Eye (tissue), 1 donor: ENCODE measurements around the gene TERT.
"Not testable (repeated sequence)": the region's sequence is repeated elsewhere in the genome, so short reads cannot be mapped to it uniquely, and the experiment has no call there.

Experiments used
- DNase-seq: peaks from one replicate; pipeline ENCODE4 v3.0.0-alpha.2; 2015

TERT gene

DNA sequence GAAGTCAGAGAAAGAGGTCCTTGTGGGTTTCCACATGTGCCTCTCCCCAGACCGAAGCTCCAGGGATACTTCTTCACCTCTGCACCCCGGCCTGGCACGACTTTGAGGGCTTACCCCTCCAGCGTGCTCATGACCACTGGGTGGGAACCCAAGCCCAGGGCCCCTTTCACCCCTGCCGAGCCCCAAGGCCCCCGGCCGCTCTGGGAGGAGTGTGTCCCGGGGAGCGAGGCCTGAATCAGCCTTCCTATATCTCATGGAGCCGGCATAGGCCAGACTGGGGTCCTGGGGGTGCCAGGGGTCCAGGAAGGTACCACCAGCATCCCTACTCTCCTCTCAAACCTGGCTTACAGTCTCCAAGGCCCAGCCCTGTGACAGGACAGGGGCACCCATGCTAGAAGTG is 17.1 kb downstream of the TERT start:
- DNase-seq = no peak

DNA sequence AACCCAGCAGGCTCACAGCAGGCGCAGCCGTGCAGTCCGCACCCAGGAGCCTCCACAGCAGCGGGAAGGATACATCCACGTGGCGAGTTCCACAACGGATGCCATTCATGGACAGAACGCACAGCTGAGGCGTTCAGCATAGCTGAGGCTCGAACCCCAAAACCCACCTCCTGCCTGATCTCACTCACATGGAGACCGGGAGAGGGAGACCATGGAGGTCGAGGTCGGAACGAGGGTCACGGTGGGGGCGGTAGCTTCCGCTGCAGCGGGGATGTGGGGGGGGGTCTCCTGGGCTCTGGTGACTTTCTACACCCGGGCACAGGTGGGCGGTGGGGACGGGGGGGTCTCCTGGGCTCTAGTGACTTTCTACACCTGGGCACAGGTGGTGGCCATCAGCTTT is 17.5 kb downstream of the TERT start:
- DNase-seq = no peak

DNA sequence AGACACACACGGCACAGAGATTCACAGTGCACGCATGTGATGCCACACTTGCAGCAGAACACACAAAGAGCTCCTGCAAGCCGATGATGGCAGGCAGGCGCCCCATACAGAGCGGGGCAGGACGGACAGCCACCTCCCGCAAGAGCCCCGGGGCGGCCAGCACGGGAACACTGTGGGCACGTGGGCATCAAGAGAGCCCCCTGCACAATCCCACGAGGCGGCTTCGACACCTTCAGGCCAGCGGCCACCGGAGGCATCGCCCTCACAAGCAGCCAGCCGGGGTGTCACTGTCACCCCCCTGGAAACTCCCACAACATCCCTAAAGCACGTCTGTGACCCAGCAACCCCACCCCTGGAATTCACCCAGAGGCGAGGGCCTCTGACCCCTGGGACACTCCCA is 17.9 kb downstream of the TERT start:
- DNase-seq = no peak

DNA sequence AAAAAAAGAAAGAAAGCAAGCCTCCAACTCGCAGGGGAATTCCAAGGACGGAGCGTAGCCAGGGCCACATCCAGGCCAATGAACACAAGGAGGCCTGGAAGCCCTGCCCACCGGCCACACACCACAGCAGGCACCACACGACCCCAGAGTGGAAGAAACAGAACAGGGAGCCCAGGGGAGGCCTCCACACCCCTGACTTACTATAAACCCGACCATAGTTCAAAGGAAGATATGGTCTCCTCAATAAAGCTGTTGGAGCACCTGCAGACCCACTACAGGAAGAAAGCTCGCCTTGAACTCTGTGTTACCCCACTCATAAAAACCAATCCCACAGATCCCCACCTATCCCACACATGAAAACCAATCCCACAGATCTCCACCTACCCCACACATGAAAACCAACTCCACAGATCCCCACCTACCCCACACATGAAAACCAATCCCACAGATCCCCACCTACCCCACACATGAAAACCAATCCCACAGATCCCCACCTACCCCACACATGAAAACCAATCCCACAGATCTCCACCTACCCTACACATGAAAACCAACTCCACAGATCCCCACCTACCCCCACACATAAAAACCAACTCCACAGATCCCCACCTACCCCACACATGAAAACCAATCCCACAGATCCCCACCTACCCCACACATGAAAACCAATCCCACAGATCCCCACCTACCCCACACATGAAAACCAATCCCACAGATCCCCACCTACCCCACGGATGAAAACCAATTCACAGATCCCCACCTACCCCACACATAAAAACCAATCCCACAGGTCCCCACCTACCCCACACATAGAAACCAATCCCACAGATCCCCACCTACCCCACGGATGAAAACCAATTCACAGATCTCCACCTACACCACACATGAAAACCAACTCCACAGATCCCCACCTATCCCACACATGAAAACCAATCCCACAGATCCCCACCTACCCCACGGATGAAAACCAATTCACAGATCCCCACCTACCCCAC is 19.2 kb downstream of the TERT start:
- not testable (repeated sequence) for DNase-seq

DNA sequence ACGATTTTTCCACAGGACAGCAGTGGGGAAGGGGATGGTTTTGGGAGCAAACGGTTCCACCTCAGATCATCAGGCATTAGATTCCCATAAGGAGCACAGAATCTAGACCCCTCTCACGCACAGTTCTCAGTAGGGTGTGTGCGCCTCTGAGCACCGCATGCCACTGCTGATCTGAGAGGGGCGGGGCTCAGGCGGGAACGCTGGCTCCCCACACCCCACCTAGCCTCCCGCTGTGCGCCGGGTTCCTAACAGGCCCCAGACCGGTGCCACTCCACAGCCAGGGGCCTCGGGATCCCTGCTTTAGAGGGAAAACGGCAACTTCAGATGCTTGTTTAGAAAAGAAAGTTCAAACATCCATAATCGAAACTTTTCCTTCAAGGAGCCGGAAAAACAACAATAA is 20.4 kb downstream of the TERT start:
- no peak for DNase-seq

DNA sequence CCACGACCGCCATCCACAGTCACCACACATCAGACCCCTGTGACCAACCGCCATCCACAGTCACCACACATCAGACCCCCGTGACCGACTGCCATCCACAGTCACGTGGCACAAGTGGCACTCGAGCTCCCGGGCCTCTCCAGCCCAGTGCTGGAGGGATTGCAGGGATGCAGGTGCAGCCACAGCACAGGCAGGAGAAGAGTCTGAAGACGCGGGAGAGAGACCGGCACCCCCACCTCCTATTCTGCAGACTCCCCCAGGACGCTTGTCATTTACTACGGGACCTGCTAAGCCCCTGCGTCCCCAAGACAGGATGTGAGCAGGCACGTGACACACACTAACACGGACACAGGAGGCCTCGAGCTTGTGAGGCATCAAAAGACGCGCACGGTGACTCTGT is 21.1 kb downstream of the TERT start:
- DNase-seq = no peak

DNA sequence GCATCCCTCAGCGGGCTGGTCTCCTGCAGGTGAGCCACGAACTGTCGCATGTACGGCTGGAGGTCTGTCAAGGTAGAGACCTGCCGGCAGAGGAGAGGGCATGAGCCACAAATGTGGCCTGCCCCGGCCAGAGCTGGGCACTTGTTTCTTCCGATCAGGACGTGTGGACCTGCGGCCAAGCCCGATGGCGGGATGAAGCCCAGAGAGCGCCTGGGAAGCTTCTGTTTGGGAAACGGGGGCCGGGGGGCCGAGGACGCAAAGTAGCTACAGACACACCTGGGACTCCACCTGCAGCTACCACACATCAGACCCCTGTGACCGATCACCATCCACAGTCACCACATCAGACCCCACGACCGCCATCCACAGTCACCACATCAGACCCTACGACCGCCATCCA is 22.7 kb downstream of the TERT start:
- DNase-seq = no peak

DNA sequence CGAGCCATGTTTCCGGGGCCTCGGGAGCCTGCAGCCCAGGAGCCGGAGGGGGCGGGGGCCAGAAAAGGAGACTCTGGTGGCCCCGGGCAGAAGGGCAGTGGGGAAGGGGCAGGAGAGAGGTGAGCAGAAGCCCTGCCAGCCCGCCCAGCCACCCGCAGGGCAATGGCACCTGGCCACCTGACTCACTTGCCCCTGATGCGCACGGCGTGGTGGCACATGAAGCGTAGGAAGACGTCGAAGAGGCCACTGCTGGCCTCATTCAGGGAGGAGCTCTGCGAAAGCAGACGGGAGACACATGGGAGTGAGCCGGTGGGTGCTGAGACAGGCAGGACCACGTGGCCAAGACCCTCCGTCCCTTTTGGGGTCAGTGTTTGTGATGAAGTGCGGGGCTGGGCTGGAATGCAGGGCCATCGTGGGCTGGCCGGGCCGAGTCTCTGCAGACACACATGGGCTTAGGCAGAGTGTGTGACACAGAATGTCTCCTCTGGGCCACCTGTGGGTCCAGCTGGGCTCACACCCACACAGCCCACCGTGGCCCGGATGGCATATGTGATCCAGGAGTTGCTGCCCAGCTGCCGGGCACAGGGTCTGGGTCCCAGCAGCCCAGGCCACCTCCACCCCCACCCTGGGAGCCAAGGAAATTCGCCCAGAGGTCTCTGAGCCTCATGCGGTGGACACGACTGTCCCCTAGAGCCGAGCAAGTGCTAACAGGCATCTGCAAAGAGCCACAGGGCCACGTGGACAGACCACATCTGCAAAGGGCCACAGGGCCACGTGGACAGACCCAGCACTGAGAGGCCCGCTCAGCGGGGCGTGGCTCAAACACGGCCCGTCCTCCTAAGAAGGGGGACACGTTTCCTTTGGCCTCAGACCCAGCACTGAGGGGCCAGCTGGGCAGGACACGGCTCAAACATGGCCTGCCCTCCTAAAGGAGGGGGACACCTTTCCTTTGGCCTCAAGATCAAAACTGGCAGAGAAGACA is 23.6 kb downstream of the TERT start:
- no peak for DNase-seq

DNA sequence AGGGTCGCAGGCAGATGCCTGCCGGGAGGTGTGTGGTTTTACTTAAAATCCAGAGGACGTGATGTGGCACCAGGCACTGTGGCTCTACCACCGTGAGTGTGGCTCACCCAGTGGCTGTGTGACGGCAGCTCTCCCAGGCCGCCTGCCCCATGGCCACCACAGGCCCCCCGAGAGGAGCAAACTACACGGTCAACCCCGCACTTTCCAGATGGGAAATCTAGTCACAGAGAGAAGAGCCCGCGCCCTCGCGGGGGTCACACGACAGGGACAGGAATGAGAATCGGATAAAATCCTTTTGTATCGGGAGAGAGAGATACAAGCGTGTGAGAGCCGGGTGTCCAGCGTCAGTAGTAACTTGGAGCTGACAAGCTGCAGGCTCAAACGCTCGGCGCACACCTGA is 24.4 kb downstream of the TERT start:
- no peak for DNase-seq

DNA sequence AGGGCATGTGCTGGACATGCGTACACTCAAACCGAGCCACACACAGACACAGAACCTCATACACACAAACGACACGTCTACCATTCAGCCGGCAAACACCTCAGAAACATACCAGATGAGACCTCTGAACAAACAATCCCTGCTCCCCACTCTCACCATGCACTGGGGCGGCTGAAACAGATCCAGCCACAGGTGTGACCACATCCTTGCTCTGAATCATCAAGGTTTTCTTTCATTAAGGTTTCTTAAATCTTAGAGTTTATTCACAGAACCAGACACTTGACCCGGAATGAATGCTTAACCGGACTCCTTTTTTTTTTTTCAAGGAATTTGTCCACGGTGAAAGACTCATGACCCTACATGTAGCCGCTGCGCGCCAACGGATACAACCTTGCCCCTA is 26.2 kb downstream of the TERT start:
- no peak for DNase-seq

DNA sequence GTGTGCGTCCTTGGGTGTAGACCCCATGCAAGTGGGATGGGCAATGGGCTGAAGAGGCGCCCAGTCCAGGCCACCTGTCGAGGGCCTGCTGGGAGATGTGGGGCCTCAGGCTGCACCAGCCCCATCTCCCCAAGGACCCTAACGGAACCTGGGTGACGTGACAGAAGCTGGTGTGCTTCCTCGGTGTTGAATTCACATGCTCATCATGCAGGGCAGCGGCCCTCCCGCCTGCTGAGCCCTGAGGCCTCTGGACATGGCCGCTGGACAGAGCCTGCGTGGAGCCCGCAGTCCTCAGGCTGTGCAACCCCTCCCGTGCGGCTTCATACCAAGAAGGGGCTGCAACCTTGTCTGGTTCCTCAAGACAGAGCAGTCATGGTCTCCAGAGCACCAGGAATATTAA is 26.8 kb downstream of the TERT start:
- no peak for DNase-seq

DNA sequence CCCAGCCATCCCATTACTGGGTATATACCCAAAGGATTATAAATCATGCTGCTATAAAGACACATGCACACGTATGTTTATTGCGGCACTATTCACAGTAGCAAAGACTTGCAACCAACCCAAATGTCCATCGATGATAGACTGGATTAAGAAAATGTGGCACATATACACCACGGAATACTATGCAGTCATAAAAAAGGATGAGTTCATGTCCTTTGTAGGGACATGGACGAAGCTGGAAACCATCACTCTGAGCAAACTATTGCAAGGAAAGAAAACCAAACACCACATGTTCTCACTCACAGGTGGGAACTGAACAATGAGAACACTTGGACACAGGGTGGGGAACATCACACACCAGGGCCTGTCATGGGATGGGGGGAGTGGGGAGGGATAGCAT is 27.4 kb downstream of the TERT start:
- not testable (repeated sequence) for DNase-seq

DNA sequence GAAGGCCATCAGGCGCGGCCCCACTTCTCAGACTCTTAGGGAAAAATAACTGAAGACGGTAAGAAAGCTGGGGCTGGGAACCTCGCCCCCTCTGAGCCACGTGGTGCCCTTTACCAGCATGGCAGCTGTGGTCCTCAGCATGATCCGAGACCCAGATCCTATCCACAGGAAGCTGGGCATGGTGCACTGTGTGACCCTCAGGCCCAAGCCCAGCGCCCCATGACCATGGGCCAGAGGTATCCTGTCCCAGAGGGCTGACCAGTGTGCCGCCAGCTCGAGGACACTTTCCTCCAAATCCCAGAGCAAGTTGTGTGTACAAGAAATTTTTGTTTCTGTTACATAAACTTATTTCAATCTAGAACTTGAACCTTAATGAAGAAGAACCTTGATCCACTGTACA is 28.1 kb downstream of the TERT start:
- DNase-seq = no peak

DNA sequence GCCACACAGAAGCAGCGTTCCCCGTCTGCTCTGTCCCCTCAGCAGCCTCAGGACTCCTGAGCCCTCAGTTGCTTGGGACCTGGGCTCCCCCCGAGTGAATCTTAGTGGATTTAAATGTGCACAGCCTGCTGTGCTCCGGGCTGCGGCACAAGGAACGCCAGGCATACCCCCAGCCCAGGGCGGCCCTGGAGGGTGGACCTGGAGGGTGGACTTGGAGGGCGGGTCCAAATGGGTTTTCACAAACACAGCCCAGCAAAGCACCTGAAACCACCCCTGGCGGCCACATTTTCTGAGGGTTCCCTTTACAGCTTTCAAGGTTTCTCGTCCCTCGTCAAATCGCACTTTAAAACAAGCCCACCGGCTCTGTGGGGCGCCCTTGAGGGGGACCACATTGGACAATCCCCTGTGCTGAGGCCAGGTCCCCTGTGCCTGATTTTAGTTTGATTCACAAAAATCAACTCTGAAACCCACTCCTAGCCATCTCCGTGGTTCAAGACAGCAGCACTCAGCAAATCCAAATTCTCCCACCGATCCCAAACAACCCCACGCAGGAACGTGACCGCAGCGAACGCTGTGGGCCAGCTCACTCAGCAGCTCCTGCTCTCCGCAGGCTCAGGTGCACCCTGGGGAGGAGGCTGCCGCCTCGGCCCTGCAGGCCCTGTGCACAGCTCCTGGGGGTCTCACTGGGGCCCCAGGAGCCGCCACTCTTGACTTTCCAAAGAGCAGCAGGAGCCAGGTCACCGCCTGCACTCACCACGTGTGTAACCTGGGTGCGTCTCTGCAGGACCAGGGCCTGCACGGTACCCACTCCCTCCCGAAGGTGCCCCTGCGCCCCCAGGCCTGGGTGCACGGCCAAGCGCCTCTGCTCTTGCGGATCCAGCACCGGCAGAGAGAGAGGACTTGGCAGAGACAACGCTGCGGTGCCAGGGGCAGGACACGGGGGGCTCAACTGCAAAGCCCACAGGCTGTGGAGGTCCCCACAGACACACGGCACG is 29.1 kb downstream of the TERT start:
- no peak for DNase-seq

DNA sequence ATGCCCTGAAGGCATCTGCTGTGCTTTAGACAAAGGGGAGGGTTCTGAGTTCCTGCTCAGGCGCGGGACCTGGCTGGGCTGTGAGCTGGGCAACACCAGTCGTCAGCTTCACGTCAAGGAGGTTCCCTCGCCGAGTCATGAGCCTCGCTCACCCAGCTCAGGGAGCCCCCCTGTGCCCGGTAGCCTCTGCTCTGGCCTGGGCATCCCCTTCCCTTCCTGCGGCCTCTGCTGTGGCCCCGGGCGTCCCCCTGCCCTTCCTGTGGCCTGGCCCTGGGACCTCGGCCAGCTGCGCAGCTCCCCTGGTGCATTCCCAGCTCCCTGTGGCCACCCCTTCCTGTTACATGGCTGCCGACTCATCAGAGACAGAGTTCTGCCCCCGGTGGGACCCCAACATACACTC is 29.8 kb downstream of the TERT start:
- DNase-seq = no peak

DNA sequence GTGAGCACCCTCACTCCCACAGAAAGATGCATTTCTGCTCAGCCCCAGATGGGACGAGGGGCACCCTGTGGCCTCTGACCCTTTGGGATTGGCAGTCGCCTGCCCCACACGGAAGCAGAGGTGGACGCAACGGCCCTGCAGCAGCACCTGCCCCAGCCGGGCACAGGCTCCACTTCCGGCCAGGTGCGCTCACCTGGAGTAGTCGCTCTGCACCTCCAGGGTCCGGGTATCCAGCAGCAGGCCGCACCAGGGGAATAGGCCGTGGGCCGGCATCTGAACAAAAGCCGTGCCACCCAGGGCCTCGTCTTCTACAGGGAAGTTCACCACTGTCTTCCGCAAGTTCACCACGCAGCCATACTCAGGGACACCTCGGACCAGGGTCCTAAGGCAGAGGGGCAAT is 30.7 kb downstream of the TERT start:
- no peak for DNase-seq

DNA sequence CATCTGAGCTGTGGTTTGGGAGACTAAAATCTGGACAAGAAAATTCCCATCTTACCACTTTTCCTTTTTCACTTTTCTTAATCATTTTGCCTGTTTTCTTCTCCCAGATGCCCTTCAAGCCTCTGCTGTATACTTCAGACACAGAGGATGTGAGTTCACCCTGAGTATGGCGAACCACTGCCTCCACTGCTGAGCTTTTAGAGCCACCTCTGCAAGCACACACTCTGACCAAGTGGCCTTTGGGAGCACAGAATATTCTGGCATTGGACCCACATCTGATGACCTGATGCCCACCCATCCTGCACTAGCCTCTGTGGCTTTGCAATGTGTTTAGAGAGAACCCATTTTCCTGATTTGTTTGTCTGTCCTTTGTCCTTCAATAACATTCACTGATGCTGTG is 32.5 kb downstream of the TERT start:
- no peak for DNase-seq

DNA sequence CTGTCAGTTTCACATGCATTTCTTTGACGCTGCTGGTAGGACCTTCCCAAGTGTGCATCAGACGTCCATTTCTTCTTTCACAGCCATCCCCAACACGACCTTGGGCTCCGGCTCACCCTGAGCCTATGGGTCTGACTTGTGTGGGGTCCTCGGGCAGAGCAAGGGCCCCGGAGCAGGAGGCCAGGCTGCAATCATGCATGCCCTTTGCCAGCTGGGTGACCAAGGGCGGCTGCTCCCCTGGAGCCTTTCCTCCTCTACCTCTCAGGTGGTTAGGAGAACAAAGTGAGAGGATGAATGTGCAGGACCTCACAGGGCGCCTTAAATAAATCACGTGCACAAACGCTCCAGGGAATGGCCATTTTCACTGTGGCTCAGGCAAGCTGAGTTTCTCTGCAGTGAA is 33.2 kb downstream of the TERT start:
- no peak for DNase-seq

DNA sequence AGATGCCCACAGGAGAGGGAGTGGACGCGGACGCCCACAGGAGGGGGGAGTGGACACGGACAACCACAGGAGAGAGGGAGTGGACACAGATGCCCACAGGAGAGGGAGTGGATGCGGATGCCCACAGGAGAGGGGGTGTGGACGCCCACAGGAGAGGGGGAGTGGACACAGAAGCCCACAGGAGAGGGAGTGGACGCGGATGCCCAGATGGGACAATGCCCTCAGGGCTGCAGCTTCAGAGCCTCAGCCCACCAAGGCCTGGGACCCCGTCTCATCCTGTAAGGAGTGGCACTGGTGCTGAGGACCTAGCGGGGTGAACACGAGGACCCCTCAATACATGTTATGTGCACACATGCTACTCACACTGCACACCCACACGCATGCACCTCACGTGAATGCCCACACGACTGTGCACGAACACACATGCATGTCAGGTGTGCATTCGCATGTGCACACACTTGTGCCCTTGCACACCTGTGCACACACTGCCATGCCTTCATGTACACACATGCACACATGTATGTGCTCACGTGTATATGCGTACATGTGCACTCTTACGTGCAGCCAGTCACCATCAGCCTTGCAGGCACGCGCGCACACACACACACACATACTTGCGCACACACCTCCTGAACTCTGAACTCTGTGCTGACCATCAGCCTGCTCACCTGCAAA is 34.9 kb downstream of the TERT start:
- DNase-seq = no peak

DNA sequence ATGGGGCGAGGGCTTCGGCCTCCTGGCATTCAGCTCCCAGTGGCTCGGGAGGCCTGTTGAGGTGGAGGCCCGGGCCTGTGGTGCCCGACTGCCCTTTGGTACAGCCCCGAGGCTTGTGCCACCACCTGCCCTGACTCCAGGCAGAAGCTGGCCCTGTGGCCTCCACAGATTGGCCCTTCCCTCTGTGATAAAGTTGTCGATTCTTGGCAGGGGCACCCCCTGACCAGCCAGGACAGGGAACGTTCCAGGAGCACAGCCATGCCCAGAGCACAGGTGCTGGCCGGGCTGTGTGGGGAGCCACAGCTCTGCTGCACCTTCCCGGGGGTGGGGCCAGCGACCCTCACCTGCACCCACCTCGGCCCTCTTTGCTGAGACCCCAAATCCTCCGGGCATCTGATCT is 37.0 kb downstream of the TERT start:
- no peak for DNase-seq

DNA sequence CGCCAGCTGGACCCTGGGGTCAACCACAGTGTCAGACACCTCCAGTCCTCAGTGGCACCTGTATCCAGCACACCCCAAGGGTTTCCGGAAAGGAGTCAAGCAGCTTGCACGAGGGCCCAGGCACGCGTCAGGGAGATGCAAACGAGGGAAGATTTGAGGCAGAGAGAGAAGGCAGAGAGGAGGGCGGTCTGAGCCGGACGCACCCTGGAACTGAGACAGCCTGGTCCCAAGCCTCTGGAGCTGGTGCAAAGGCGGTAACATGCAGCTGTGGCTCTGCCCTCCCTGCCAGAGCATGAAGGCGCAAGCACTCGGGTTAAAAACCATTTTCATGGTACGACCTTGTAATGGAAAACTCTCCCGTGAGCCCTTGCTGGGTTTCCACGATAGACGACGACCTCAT is 37.5 kb downstream of the TERT start:
- DNase-seq = no peak

DNA sequence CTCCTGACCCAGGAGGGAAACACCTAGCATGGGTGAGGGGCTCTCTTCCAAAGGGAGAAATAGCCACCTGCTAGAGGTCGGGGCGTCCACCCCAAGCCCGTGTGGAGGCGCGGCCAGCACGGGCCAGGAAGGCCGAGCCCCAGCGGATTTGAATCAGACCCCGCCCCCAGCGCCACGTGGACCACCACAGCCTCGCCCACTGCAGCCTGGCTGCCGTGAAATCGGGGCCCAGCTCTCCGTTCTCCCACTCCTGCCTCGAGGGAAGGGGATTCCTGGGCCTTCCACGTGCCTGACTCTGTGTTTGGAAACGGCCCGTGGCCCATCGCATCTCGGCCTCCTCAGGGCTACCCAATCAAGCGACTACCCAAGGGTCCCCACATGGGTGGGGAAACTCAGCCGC is 38.1 kb downstream of the TERT start:
- no peak for DNase-seq
